Measurements from ENCODE around the gene CKMT1B. TPM values are rescaled to one million over a fixed set of nuclear protein-coding genes. Genes with fewer than 3 reads are reported as not detected.
"Not testable (repeated sequence)": the region's sequence is repeated elsewhere in the genome, so short reads cannot be mapped to it uniquely, and the experiment has no call there.

CKMT1B gene
- total RNA-seq, 1 donor from 2014 or later, result 12.8 TPM

DNA sequence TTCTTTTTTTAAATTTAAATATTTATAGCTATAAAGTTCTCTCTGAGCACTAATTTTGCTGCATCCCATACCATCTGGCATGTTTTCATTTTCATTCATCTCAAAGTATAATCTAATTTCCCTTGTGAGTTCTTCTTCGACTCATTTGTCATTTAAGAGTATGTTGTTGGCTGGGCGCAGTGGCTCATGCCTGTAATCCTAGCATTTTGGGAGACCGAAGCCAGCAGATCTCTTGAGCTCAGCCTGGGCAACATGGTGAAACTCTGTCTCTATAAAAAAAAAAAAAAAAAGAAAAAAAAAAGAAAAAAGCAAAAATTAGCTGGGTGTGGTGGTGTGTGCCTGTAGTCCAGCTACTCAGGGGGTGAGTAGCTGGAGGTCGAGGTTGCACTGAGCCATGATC is 41.6 kb upstream of the CKMT1B start:
- no peak overlapping the region for H3K27ac Mint-ChIP-seq (ENCODE audit: unreplicated experiment)
- no peak for DNase-seq (ENCODE audit: low spot score)
- TF ChIP-seq, protein P1, sequence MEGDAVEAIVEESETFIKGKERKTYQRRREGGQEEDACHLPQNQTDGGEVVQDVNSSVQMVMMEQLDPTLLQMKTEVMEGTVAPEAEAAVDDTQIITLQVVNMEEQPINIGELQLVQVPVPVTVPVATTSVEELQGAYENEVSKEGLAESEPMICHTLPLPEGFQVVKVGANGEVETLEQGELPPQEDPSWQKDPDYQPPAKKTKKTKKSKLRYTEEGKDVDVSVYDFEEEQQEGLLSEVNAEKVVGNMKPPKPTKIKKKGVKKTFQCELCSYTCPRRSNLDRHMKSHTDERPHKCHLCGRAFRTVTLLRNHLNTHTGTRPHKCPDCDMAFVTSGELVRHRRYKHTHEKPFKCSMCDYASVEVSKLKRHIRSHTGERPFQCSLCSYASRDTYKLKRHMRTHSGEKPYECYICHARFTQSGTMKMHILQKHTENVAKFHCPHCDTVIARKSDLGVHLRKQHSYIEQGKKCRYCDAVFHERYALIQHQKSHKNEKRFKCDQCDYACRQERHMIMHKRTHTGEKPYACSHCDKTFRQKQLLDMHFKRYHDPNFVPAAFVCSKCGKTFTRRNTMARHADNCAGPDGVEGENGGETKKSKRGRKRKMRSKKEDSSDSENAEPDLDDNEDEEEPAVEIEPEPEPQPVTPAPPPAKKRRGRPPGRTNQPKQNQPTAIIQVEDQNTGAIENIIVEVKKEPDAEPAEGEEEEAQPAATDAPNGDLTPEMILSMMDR (IDR thresholded peaks at IDR 0.05; ENCODE audit: unreplicated experiment), result no peak
- no peaks in the 10 kb centered on the region for H3K9me3 Mint-ChIP-seq (ENCODE audit: unreplicated experiment)
- no peak overlapping the region for H3K4me3 Mint-ChIP-seq (ENCODE audit: unreplicated experiment)
- peaks cover 3% of the 10 kb centered on the region for H3K36me3 Mint-ChIP-seq (ENCODE audit: low read depth, unreplicated experiment)
- no peaks in the 10 kb centered on the region for H3K27me3 Mint-ChIP-seq (ENCODE audit: unreplicated experiment)
- H3K4me1 Mint-ChIP-seq (ENCODE audit: unreplicated experiment), result no peaks in the 10 kb centered on the region

DNA sequence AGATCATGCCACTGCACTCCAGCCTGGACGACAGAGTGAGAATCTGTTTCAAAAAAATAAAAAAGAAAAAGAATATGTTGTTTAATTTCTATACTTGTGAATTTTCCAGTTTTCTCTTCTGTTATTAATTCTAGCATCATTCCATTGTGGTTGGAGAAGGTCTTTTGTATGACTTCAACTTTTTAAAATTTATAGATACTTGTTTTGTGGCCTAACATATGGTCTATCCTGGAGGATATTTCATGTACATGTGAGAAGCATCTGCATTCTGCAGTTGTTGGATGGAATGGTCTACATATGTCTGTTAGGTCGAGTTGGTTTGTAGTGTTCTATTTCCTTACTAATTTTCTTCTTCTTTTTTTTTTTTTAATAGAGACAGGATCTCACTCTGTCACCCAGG is 40.8 kb upstream of the CKMT1B start:
- no peak overlapping the region for H3K27ac Mint-ChIP-seq (ENCODE audit: unreplicated experiment)

DNA sequence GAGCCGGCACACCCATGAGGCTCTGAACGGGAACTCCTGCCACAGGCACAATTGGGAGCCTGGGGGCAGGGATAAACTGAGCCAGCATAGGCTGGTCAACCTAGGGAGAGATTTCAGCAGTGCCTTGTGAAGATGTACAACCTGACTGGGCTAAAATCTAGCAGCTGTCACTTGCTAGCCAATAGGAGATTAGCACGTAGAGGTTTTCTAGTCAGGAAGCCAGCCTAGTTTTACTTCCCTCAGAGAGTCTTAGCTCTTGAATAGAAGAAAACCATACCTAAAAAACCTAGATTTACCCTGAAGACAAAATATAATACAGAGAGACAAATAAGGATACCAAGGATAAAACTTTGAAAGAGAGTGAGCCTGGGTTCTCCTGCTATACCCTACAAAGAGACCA is 31.1 kb upstream of the CKMT1B start:
- DNase-seq (ENCODE audit: low spot score); H3K4me3 Mint-ChIP-seq (ENCODE audit: unreplicated experiment); H3K4me1 Mint-ChIP-seq (ENCODE audit: unreplicated experiment): not testable (repeated sequence)

More for the DNA sequence above, 40.8 kb upstream of the CKMT1B start:
- H3K36me3 Mint-ChIP-seq (ENCODE audit: low read depth, unreplicated experiment), result no peaks in the 10 kb centered on the region
- H3K4me1 Mint-ChIP-seq (ENCODE audit: unreplicated experiment), result no peaks in the 10 kb centered on the region
- TF ChIP-seq, protein P1 (IDR thresholded peaks at IDR 0.05; ENCODE audit: unreplicated experiment), result no peak
- no peaks in the 10 kb centered on the region for H3K27me3 Mint-ChIP-seq (ENCODE audit: unreplicated experiment)
- no peak for DNase-seq (ENCODE audit: low spot score)
- H3K9me3 Mint-ChIP-seq (ENCODE audit: unreplicated experiment), result no peaks in the 10 kb centered on the region
- no peak overlapping the region for H3K4me3 Mint-ChIP-seq (ENCODE audit: unreplicated experiment)

DNA sequence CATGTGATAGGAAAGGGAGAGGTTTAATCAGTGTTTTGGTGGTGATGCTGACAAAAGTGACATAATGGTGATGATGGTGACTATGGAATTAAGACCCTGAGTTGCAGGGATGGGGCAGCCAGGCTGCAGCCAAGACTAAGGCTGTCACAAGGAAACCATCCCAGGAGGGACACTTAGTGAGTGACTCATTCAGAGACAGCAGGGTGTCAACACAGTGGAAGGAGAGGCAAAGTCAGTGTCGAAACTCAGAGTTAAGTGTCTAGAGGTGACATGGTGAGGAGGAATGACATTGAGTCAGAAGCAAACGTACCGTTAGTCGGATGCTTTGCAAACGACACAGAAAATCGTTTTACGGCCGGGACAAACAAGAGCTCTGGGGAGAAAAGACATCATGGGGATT is 30.0 kb upstream of the CKMT1B start:
- not testable (repeated sequence) for H3K9me3 Mint-ChIP-seq (ENCODE audit: unreplicated experiment); DNase-seq (ENCODE audit: low spot score); H3K36me3 Mint-ChIP-seq (ENCODE audit: low read depth, unreplicated experiment); H3K4me3 Mint-ChIP-seq (ENCODE audit: unreplicated experiment); H3K27me3 Mint-ChIP-seq (ENCODE audit: unreplicated experiment); H3K4me1 Mint-ChIP-seq (ENCODE audit: unreplicated experiment); H3K27ac Mint-ChIP-seq (ENCODE audit: unreplicated experiment)

More for the DNA sequence above, 31.1 kb upstream of the CKMT1B start:
- H3K9me3 Mint-ChIP-seq (ENCODE audit: unreplicated experiment); H3K27ac Mint-ChIP-seq (ENCODE audit: unreplicated experiment); H3K27me3 Mint-ChIP-seq (ENCODE audit: unreplicated experiment); H3K36me3 Mint-ChIP-seq (ENCODE audit: low read depth, unreplicated experiment): not testable (repeated sequence)

DNA sequence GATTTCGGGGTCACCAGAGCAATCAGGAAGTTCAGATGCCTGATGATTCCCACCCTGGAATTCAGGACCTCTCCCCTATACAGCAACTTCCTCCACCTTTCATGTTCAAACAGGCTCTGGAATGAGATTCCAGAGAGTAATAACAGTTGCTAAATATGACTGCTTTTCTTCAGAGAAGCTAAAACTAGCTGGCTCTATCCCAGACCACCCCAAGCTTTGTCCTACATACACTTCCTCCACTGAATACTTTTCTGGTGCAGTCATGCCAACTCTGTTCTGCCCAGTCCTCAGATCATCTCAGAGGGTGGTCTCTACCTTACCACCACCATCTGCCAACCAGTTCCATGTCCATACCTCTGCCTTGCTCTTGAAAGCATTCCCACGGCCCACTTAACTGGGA is 27.2 kb upstream of the CKMT1B start:
- H3K9me3 Mint-ChIP-seq (ENCODE audit: unreplicated experiment); H3K4me3 Mint-ChIP-seq (ENCODE audit: unreplicated experiment); DNase-seq (ENCODE audit: low spot score); H3K36me3 Mint-ChIP-seq (ENCODE audit: low read depth, unreplicated experiment); H3K27me3 Mint-ChIP-seq (ENCODE audit: unreplicated experiment); H3K4me1 Mint-ChIP-seq (ENCODE audit: unreplicated experiment); H3K27ac Mint-ChIP-seq (ENCODE audit: unreplicated experiment): not testable (repeated sequence)

DNA sequence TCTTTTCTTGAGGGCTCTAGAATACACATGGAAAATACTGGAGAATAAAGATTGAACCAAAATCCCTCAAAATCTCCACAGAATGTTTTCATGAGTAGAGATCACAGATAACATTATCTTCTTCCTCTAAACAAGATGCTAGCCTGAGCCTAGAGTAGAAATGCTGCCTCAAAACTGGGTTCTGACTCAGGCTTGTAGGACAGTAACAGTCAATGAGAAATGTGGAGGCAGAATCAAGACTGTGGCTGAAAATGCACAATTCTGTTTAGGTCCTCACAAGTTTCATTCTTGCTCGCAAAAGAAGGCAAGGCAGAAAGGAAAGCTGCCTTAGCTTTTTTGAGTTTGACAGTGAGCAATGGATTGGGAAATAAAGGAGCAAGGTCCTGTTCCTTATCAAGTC is 19.2 kb upstream of the CKMT1B start:
- H3K4me3 Mint-ChIP-seq (ENCODE audit: unreplicated experiment); H3K9me3 Mint-ChIP-seq (ENCODE audit: unreplicated experiment); H3K4me1 Mint-ChIP-seq (ENCODE audit: unreplicated experiment); H3K36me3 Mint-ChIP-seq (ENCODE audit: low read depth, unreplicated experiment); DNase-seq (ENCODE audit: low spot score); H3K27me3 Mint-ChIP-seq (ENCODE audit: unreplicated experiment); H3K27ac Mint-ChIP-seq (ENCODE audit: unreplicated experiment): not testable (repeated sequence)

- not testable (repeated sequence) for H3K4me1 Mint-ChIP-seq (ENCODE audit: unreplicated experiment); H3K9me3 Mint-ChIP-seq (ENCODE audit: unreplicated experiment); H3K27me3 Mint-ChIP-seq (ENCODE audit: unreplicated experiment); H3K27ac Mint-ChIP-seq (ENCODE audit: unreplicated experiment); DNase-seq (ENCODE audit: low spot score); H3K36me3 Mint-ChIP-seq (ENCODE audit: low read depth, unreplicated experiment); H3K4me3 Mint-ChIP-seq (ENCODE audit: unreplicated experiment)
Measured at GRCh38 chr15:43589778-43590466, 3.9 kb upstream of the CKMT1B start, which contains the start of gene PPIP5K1. TSS of gene PPIP5K1 (minus strand) at chr15:43590208. CDS start at chr15:43584504, 5,704 bp downstream.

- H3K27ac Mint-ChIP-seq (ENCODE audit: unreplicated experiment); H3K27me3 Mint-ChIP-seq (ENCODE audit: unreplicated experiment); H3K4me1 Mint-ChIP-seq (ENCODE audit: unreplicated experiment); DNase-seq (ENCODE audit: low spot score); H3K36me3 Mint-ChIP-seq (ENCODE audit: low read depth, unreplicated experiment); H3K9me3 Mint-ChIP-seq (ENCODE audit: unreplicated experiment); H3K4me3 Mint-ChIP-seq (ENCODE audit: unreplicated experiment): not testable (repeated sequence)
Measured at GRCh38 chr15:43592841-43593240, 986 bp upstream of the CKMT1B start.

DNA sequence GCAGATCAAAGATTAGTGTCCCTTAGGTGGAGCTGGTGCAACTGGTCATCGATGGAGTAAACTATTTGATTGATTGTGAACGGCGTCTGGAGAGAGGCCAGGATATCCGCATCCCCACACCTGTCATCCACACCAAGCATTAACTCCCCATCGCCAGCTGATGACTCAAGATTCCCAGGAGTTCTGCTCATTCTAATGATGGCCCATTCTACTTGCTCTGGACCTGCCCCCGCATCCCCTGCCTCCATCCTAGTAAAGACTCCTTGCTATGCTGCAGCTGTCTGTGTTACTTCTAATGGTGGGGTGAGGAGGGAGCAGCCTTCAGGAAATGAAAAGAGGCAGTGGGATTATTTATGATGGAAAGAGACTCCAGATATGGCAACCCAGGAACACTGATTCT is 5.3 kb downstream of the CKMT1B start:
- not testable (repeated sequence) for H3K36me3 Mint-ChIP-seq (ENCODE audit: low read depth, unreplicated experiment); H3K4me3 Mint-ChIP-seq (ENCODE audit: unreplicated experiment)

DNA sequence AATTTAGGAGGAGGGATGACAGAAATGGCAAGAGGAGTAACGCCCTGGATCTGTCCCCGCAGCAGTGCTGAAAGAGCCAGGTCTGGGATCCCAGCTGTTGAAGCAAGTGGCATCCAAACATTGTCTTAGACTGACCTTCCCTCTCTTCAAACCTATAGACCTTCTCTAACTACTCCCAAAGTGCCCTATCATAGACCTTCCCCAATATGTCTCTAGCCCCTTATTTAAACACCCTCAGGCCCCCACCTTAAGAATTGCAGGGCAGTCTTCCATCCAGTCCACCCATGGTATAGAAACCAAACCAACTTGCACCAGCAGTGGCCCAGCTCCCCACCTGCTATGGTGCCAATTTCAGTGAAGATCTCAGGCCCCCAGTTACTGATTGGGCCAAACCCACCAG is 6.4 kb downstream of the CKMT1B start:
- H3K9me3 Mint-ChIP-seq (ENCODE audit: unreplicated experiment); H3K27me3 Mint-ChIP-seq (ENCODE audit: unreplicated experiment); H3K4me1 Mint-ChIP-seq (ENCODE audit: unreplicated experiment); H3K27ac Mint-ChIP-seq (ENCODE audit: unreplicated experiment); DNase-seq (ENCODE audit: low spot score); H3K4me3 Mint-ChIP-seq (ENCODE audit: unreplicated experiment); H3K36me3 Mint-ChIP-seq (ENCODE audit: low read depth, unreplicated experiment): not testable (repeated sequence)

More for the DNA sequence above, 5.3 kb downstream of the CKMT1B start:
- H3K27me3 Mint-ChIP-seq (ENCODE audit: unreplicated experiment); DNase-seq (ENCODE audit: low spot score); H3K4me1 Mint-ChIP-seq (ENCODE audit: unreplicated experiment); H3K9me3 Mint-ChIP-seq (ENCODE audit: unreplicated experiment); H3K27ac Mint-ChIP-seq (ENCODE audit: unreplicated experiment): not testable (repeated sequence)
